Measurements from ENCODE around the gene MCEMP1. TPM values are rescaled to one million over a fixed set of nuclear protein-coding genes. Genes with fewer than 3 reads are reported as not detected.
A peak's percentile ranks its signal among the peaks of the same experiment; 100 is the strongest.

MCEMP1 gene
- total RNA-seq, 1 donor = not detected

- Histone ChIP-seq H2AFZ (ENCODE audit: low read length) (no peak overlapping the region), H3K9me3 (ENCODE audit: low read depth, low read length) (no peaks in the 10 kb centered on the region), H4K20me1 (ENCODE audit: insufficient read depth, low read length) (no peaks in the 10 kb centered on the region), H3K36me3 (ENCODE audit: insufficient read depth, low read length) (no peaks in the 10 kb centered on the region), H3K27me3 (ENCODE audit: insufficient read depth, low read length) (no peaks in the 10 kb centered on the region), H3K4me2 (ENCODE audit: insufficient read depth, low read length) (no peak overlapping the region), H3K27ac (ENCODE audit: low read depth, low read length) (no peak overlapping the region), H3K79me2 (ENCODE audit: insufficient read depth, low read length) (no peaks in the 10 kb centered on the region), H3K4me1 (ENCODE audit: insufficient read depth, low read length) (no peaks in the 10 kb centered on the region), H3K4me3 (ENCODE audit: insufficient read depth, low read length) (no peak overlapping the region)
- DNase-seq (ENCODE audit: insufficient read length, low spot score, missing footprints) = peak; percentile 3
- no peak for TF ChIP-seq CTCF (IDR thresholded peaks at IDR 0.05; ENCODE audit: extremely low read depth, low read depth, low read length)
Measured at GRCh38 chr19:7699003-7699402, 22.1 kb downstream of the MCEMP1 start.

- peak; percentile 83 for DNase-seq (ENCODE audit: insufficient read length, low spot score, missing footprints)
- no peak overlapping the region for H3K27ac ChIP-seq (ENCODE audit: low read depth, low read length)
Measured at GRCh38 chr19:7699417-7700401, 22.8 kb downstream of the MCEMP1 start.

GRCh38 chr19:7701049-7701653 lies 24.3 kb downstream of the MCEMP1 start:
- Histone ChIP-seq H3K36me3 (ENCODE audit: insufficient read depth, low read length) (no peaks in the 10 kb centered on the region), H3K79me2 (ENCODE audit: insufficient read depth, low read length) (no peaks in the 10 kb centered on the region), H3K4me3 (ENCODE audit: insufficient read depth, low read length) (no peak overlapping the region), H3K4me1 (ENCODE audit: insufficient read depth, low read length) (no peaks in the 10 kb centered on the region), H4K20me1 (ENCODE audit: insufficient read depth, low read length) (no peaks in the 10 kb centered on the region), H3K9me3 (ENCODE audit: low read depth, low read length) (no peaks in the 10 kb centered on the region), H3K27ac (ENCODE audit: low read depth, low read length) (no peak overlapping the region), H3K4me2 (ENCODE audit: insufficient read depth, low read length) (no peak overlapping the region), H2AFZ (ENCODE audit: low read length) (no peak overlapping the region), H3K27me3 (ENCODE audit: insufficient read depth, low read length) (no peaks in the 10 kb centered on the region)
- DNase-seq (ENCODE audit: insufficient read length, low spot score, missing footprints) = no peak
- TF ChIP-seq CTCF (IDR thresholded peaks at IDR 0.05; ENCODE audit: extremely low read depth, low read depth, low read length) = no peak

More at GRCh38 chr19:7699417-7700401, 22.8 kb downstream of the MCEMP1 start:
- H3K4me1 ChIP-seq (ENCODE audit: insufficient read depth, low read length) = no peaks in the 10 kb centered on the region
- TF ChIP-seq CTCF (IDR thresholded peaks at IDR 0.05; ENCODE audit: extremely low read depth, low read depth, low read length) = no peak
- H3K27me3 ChIP-seq (ENCODE audit: insufficient read depth, low read length) = no peaks in the 10 kb centered on the region
- no peak overlapping the region for H3K4me3 ChIP-seq (ENCODE audit: insufficient read depth, low read length)
- H3K9me3 ChIP-seq (ENCODE audit: low read depth, low read length) = no peaks in the 10 kb centered on the region
- no peaks in the 10 kb centered on the region for H3K79me2 ChIP-seq (ENCODE audit: insufficient read depth, low read length)
- no peaks in the 10 kb centered on the region for H4K20me1 ChIP-seq (ENCODE audit: insufficient read depth, low read length)
- H2AFZ ChIP-seq (ENCODE audit: low read length) = no peak overlapping the region
- no peak overlapping the region for H3K4me2 ChIP-seq (ENCODE audit: insufficient read depth, low read length)
- no peaks in the 10 kb centered on the region for H3K36me3 ChIP-seq (ENCODE audit: insufficient read depth, low read length)
